Kidney (tissue), 14 donors: ENCODE results near the gene EIF2S3. TPM values are rescaled to one million over a fixed set of nuclear protein-coding genes. Genes with fewer than 3 reads are reported as not detected.
A peak's percentile ranks its signal among the peaks of the same experiment; 100 is the strongest.

Source experiments
- DNase-seq, 5 donors: peaks; one replicate each; pipeline ENCODE4 v3.0.0-alpha.2; 2013 to 2020
- FAIRE-seq: peaks from 2 replicates; lab custom pipeline; 2012; peaks lifted over from hg19 to GRCh38; lab: Jason Lieb, UNC
- H3K27ac ChIP-seq, 2 donors: one replicate each; pipeline ENCODE4 v1.7.0; 2013; ENCODE audit warnings: low read depth in 2 of 2, low read length in 2 of 2, inconsistent platforms in 1 of 2
- H3K27me3 ChIP-seq: one replicate; pipeline ENCODE4 v1.7.1; 2013; ENCODE audit warnings: low read length, inconsistent platforms; ENCODE audit not compliant: control insufficient read depth, insufficient read depth
- H3K36me3 ChIP-seq, 3 donors: one replicate each; pipeline versions ENCODE4 v1.7.0 to v1.7.1; 2013; ENCODE audit warnings: low read length in 3 of 3, control low read depth in 1 of 3, inconsistent platforms in 1 of 3; ENCODE audit not compliant: insufficient read depth in 3 of 3, control insufficient read depth in 2 of 3
- H3K4me1 ChIP-seq, 3 donors: one replicate each; pipeline versions ENCODE4 v1.7.0 to v1.7.1; 2013; ENCODE audit warnings: low read length in 3 of 3, inconsistent platforms in 1 of 3, low read depth in 1 of 3; ENCODE audit not compliant: control insufficient read depth in 2 of 3, insufficient read depth in 2 of 3
- H3K4me3 ChIP-seq, 3 donors: one replicate each; pipeline versions ENCODE4 v1.7.0 to v1.8.1; 2013; ENCODE audit warnings: low read length in 3 of 3, control low read depth in 1 of 3, inconsistent platforms in 1 of 3
- H3K9ac ChIP-seq, 3 donors: one replicate each; pipeline versions ENCODE4 v1.7.0 to v1.7.1; 2013; ENCODE audit warnings: low read length in 3 of 3, control low read depth in 1 of 3, inconsistent platforms in 1 of 3
- H3K9me3 ChIP-seq, 3 donors: one replicate each; pipeline versions ENCODE4 v1.7.0 to v1.7.1; 2013; ENCODE audit warnings: low read length in 3 of 3, control low read depth in 1 of 3, inconsistent platforms in 1 of 3; ENCODE audit not compliant: control insufficient read depth in 2 of 3, insufficient read depth in 1 of 3
- CTCF ChIP-seq: IDR thresholded peaks from 3 replicates; pipeline ENCODE4 v1.5.1; 2012; ENCODE audit warnings: mild to moderate bottlenecking, moderate library complexity, borderline replicate concordance; ENCODE audit not compliant: insufficient read depth; ENCODE audit errors: extremely low read depth
- intact Hi-C: fragments of 100-400 bp; cut with DNase I; formaldehyde crosslinking; loops from one replicate; pipeline ENCODE4 v1.11.1; 2022
- polyA plus RNA-seq: library from polyadenylated mRNA; stranded (reverse); fragments of 350-450 nt; fragmentation: Illumina TruSeq; extraction: RNeasy Lipid Tissue Mini Kit (QIAGEN cat#74804); gene quantifications from one replicate; pipeline ENCODE4 v1.2.3, GENCODE V29; 2014; ENCODE audit warnings: low read depth, low replicate concordance; ENCODE audit not compliant: insufficient read depth
- total RNA-seq: library from RNA; stranded (reverse); fragmentation: NEBNext Ultra II Directional; extraction: Animal tissue kit (Norgen Biotek cat#: 25700); gene quantifications from one replicate; pipeline ENCODE4 v1.2.1, GENCODE V29; 2021
- donor health status: control.
- donor health status: control.
- donor health status: control.
- donor health status: control.
- donor health status: control.
- donor health status: DM: yes; HTN: yes; CAD: no.
- donor health status: Normal renal cell carcinoma (clear cell type).

The EIF2S3 gene
- total and polyA plus RNA-seq, 2 donors from 2014 or later, result 54.3 to 173 TPM

- Histone ChIP-seq H3K27ac (no peak overlapping the region), H3K27me3 (no peaks in the 10 kb centered on the region), H3K4me1 (no peaks in the 10 kb centered on the region), H3K36me3 (no peaks in the 10 kb centered on the region), H3K4me3 (no peak overlapping the region), H3K9me3 (no peaks in the 10 kb centered on the region), H3K9ac (no peak overlapping the region)
- FAIRE-seq (peak; percentile 37), DNase-seq (no peak)
- intact Hi-C loops, result no loop called here
- no peak for TF ChIP-seq CTCF
Measured at GRCh38 chrX:24113181-24113580, 58.4 kb downstream of the EIF2S3 start.

GRCh38 chrX:24117258-24117657 is 62.5 kb downstream of the EIF2S3 start:
- Histone ChIP-seq H3K27me3 (no peaks in the 10 kb centered on the region), H3K4me3 (peak overlapping the region in 1 of 3 donors; percentile 42), H3K9me3 (peaks cover 0 to 1% (median 0%) of the 10 kb centered on the region in 3 donors), H3K27ac (no peak overlapping the region), H3K9ac (no peak overlapping the region), H3K4me1 (no peaks in the 10 kb centered on the region), H3K36me3 (no peaks in the 10 kb centered on the region)
- TF ChIP-seq CTCF, result no peak
- no peak for FAIRE-seq
- DNase-seq, result peak in 1 of 5 donors; percentile 26
- intact Hi-C loops, result no loop called here

- H3K4me1 ChIP-seq, result peaks cover 0 to 3% (median 3%) of the 10 kb centered on the region in 3 donors
- FAIRE-seq (no peak), DNase-seq (no peak)
- peaks cover 0 to 1% (median 0%) of the 10 kb centered on the region in 3 donors for H3K9me3 ChIP-seq
- no peaks in the 10 kb centered on the region for H3K36me3 ChIP-seq
- H3K27me3 ChIP-seq, result no peaks in the 10 kb centered on the region
- H3K27ac ChIP-seq, result no peak overlapping the region
- no peak overlapping the region for H3K9ac ChIP-seq
- TF ChIP-seq CTCF, result no peak
- intact Hi-C loops, result no loop called here
- H3K4me3 ChIP-seq, result no peak overlapping the region
Measured at GRCh38 chrX:24124244-24124799, 69.6 kb downstream of the EIF2S3 start.
